Measurements from ENCODE around the gene MRPL45.
A peak's percentile ranks its signal among the peaks of the same experiment; 100 is the strongest.
"Not testable (repeated sequence)": the region's sequence is repeated elsewhere in the genome, so short reads cannot be mapped to it uniquely, and the experiment has no call there.

MRPL45 gene

GRCh38 chr17:38296834-38297517 is at the start of gene MRPL45:
Gene MRPL45, plus strand, starts transcription at chr17:38297168. Its CDS starts 16 bp downstream, at chr17:38297184.
- H4K20me1 ChIP-seq (ENCODE audit: low read depth, low read length); H3K79me2 ChIP-seq (ENCODE audit: insufficient read depth, low read length); H3K36me3 ChIP-seq (ENCODE audit: low read length); H3K9me2 ChIP-seq (replicated peaks; ENCODE audit: insufficient read depth, low read length); H3K27me3 ChIP-seq (ENCODE audit: low read length); H3K9me3 ChIP-seq (ENCODE audit: insufficient read depth, low read length); H3F3A ChIP-seq (ENCODE audit: insufficient read depth); H3K27ac ChIP-seq (ENCODE audit: low read depth, low read length): not testable (repeated sequence)
- peak within 1 kb of the TSS; percentile 32 for H2AFZ ChIP-seq (ENCODE audit: low read depth, low read length, severe bottlenecking)
- H3K4me3 ChIP-seq (ENCODE audit: insufficient read depth, low read length, poor library complexity, severe bottlenecking) = peak within 1 kb of the TSS; percentile 49
- peak within 1 kb of the TSS; percentile 41 for H3K9ac ChIP-seq (ENCODE audit: low read length)
- peak within 1 kb of the TSS; percentile 36 for H3K4me2 ChIP-seq (ENCODE audit: low read depth, low read length, poor library complexity, severe bottlenecking)

DNA sequence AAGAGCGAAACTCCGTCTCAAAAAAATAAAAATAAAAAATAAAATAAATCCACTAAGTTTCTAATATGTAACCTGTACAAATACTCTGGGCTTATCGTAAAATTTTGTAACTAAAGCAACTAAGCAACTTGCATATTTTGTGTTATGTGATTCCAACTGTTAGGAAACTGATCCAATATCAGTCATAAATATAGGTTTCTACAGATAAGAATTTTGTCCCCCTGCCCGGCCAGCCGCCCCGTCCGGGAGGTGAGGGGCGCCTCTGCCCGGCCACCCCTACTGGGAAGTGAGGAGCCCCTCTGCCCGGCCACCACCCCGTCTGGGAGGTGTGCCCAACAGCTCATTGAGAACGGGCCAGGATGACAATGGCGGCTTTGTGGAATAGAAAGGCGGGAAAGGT is 43.8 kb upstream of the MRPL45 start:
- not testable (repeated sequence) for H2AFZ ChIP-seq (ENCODE audit: low read depth, low read length, severe bottlenecking); H4K20me1 ChIP-seq (ENCODE audit: low read depth, low read length); H3K9me3 ChIP-seq (ENCODE audit: insufficient read depth, low read length); H3K9ac ChIP-seq (ENCODE audit: low read length); H3K36me3 ChIP-seq (ENCODE audit: low read length); H3K27ac ChIP-seq (ENCODE audit: low read depth, low read length); H3F3A ChIP-seq (ENCODE audit: insufficient read depth); H3K4me2 ChIP-seq (ENCODE audit: low read depth, low read length, poor library complexity, severe bottlenecking); H3K4me3 ChIP-seq (ENCODE audit: insufficient read depth, low read length, poor library complexity, severe bottlenecking); H3K9me2 ChIP-seq (replicated peaks; ENCODE audit: insufficient read depth, low read length); H3K27me3 ChIP-seq (ENCODE audit: low read length)
- H3K79me2 ChIP-seq (ENCODE audit: insufficient read depth, low read length) = peaks cover 36% of the 10 kb centered on the region

- not testable (repeated sequence) for H3F3A ChIP-seq (ENCODE audit: insufficient read depth); H3K9ac ChIP-seq (ENCODE audit: low read length); H3K4me2 ChIP-seq (ENCODE audit: low read depth, low read length, poor library complexity, severe bottlenecking); H3K36me3 ChIP-seq (ENCODE audit: low read length); H3K27me3 ChIP-seq (ENCODE audit: low read length); H4K20me1 ChIP-seq (ENCODE audit: low read depth, low read length); H3K4me3 ChIP-seq (ENCODE audit: insufficient read depth, low read length, poor library complexity, severe bottlenecking); H3K9me3 ChIP-seq (ENCODE audit: insufficient read depth, low read length); H3K9me2 ChIP-seq (replicated peaks; ENCODE audit: insufficient read depth, low read length); H2AFZ ChIP-seq (ENCODE audit: low read depth, low read length, severe bottlenecking); H3K27ac ChIP-seq (ENCODE audit: low read depth, low read length)
- peaks cover 36% of the 10 kb centered on the region for H3K79me2 ChIP-seq (ENCODE audit: insufficient read depth, low read length)
Observed at GRCh38 chr17:38254357-38254756, 42.6 kb upstream of the MRPL45 start.

DNA sequence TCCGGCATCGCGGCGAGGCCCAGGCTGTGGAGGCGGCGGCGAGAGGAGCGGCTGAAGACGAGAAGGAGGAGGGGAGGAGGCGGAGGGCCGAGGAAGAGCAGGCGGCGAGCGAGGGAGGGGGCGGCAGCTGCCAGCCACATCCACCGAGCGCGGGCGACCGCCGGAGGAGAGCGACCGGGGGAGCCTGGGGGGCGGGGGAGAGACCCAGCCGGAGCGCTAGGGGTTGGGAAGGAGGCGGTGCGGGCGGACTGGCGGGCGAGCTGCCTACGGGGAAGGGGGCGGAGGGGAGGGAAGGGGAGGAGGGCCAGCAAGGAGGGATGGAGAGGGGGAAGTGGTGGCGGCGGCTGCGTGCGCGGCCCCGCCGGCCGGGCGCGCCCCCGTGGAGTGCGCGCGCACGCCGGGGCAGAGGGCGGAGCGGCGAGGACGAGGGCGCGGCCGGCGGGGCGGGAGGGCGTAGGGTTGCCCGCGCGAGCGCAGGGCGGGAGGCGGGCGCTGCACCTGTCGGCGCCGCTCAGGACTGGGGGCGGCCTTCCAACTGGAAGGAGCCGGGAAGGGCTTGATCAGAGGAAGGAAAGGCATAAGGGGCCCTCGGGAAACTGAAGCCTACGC is 39.9 kb upstream of the MRPL45 start:
- H3K79me2 ChIP-seq (ENCODE audit: insufficient read depth, low read length) = peaks cover 27% of the 10 kb centered on the region
- not testable (repeated sequence) for H3F3A ChIP-seq (ENCODE audit: insufficient read depth); H3K36me3 ChIP-seq (ENCODE audit: low read length); H3K27ac ChIP-seq (ENCODE audit: low read depth, low read length); H3K9me3 ChIP-seq (ENCODE audit: insufficient read depth, low read length); H4K20me1 ChIP-seq (ENCODE audit: low read depth, low read length); H3K4me3 ChIP-seq (ENCODE audit: insufficient read depth, low read length, poor library complexity, severe bottlenecking); H3K9me2 ChIP-seq (replicated peaks; ENCODE audit: insufficient read depth, low read length); H3K27me3 ChIP-seq (ENCODE audit: low read length)
- H3K4me2 ChIP-seq (ENCODE audit: low read depth, low read length, poor library complexity, severe bottlenecking) = peak overlapping the region; percentile 45
- H2AFZ ChIP-seq (ENCODE audit: low read depth, low read length, severe bottlenecking) = peak overlapping the region; percentile 71
- peak overlapping the region; percentile 62 for H3K9ac ChIP-seq (ENCODE audit: low read length)

DNA sequence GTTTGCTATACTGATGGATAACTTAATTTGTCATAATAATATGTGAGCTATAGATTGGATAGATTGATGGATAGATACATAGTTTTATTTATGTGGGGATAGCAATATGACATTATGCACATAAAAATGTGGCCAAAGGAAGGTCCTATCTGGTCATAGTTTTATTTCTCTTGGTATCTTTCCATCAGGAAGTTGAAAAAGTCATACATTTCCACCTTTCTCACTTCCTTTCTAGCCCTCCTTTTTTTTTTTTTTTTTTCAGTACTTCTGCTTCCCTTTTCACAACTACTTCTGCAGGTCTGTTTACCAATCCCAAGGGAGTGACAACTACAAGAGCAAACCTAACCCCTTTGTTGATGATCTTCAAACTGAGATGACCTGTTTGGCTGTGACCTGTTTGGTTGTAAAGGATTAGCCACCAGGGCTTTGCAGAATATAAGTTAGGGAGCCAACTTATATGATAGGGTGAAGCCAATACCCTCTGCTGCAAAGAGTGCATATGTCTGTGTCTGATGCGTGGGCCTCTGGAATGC is 30.9 kb upstream of the MRPL45 start:
- H4K20me1 ChIP-seq (ENCODE audit: low read depth, low read length); H3K79me2 ChIP-seq (ENCODE audit: insufficient read depth, low read length); H3K27me3 ChIP-seq (ENCODE audit: low read length); H3K27ac ChIP-seq (ENCODE audit: low read depth, low read length); H3K9ac ChIP-seq (ENCODE audit: low read length); H3F3A ChIP-seq (ENCODE audit: insufficient read depth); H3K36me3 ChIP-seq (ENCODE audit: low read length); H2AFZ ChIP-seq (ENCODE audit: low read depth, low read length, severe bottlenecking); H3K9me2 ChIP-seq (replicated peaks; ENCODE audit: insufficient read depth, low read length); H3K4me2 ChIP-seq (ENCODE audit: low read depth, low read length, poor library complexity, severe bottlenecking); H3K9me3 ChIP-seq (ENCODE audit: insufficient read depth, low read length); H3K4me3 ChIP-seq (ENCODE audit: insufficient read depth, low read length, poor library complexity, severe bottlenecking): not testable (repeated sequence)

DNA sequence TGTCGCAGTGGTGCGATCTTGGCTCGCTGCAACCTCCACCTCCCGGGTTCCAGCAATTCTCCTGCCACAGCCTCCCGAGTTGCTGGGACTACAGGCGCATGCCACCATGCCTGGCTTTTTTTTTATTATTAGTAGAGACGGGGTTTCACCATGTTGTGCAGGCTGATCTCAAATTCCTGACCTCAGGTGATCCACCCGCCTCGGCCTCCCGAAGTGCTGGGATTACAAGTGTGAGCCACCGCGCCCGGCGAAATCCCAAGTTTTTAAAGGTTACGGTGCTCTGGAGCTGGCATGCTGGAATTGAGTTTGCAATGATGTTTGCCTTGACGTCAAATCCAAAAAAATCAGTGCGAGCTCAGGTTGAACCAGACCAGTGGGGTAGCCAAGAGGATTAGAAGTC is 30.4 kb upstream of the MRPL45 start:
- not testable (repeated sequence) for H3F3A ChIP-seq (ENCODE audit: insufficient read depth); H3K9me3 ChIP-seq (ENCODE audit: insufficient read depth, low read length); H3K36me3 ChIP-seq (ENCODE audit: low read length); H3K4me2 ChIP-seq (ENCODE audit: low read depth, low read length, poor library complexity, severe bottlenecking); H3K4me3 ChIP-seq (ENCODE audit: insufficient read depth, low read length, poor library complexity, severe bottlenecking); H2AFZ ChIP-seq (ENCODE audit: low read depth, low read length, severe bottlenecking); H3K27me3 ChIP-seq (ENCODE audit: low read length); H4K20me1 ChIP-seq (ENCODE audit: low read depth, low read length); H3K9me2 ChIP-seq (replicated peaks; ENCODE audit: insufficient read depth, low read length); H3K79me2 ChIP-seq (ENCODE audit: insufficient read depth, low read length); H3K9ac ChIP-seq (ENCODE audit: low read length); H3K27ac ChIP-seq (ENCODE audit: low read depth, low read length)

DNA sequence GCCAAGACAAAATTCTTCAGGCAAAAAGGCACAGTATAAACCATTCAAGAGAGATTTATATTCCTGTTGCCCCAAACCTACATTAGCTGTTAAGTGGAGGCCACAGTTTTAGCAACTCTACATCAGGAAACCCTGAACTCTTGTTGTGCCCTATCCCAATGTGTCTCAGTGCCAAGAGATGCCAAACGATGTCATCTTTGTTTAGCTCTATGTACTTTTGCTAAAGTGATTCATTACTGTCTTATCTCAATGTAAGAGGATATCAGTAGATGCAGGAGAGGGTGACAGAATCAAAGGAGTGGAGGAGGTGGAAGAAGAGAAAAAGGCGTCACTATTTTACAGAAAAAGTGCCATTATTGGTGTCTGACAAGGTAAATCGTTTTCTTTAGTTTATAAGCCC is 28.8 kb upstream of the MRPL45 start:
- not testable (repeated sequence) for H3K4me3 ChIP-seq (ENCODE audit: insufficient read depth, low read length, poor library complexity, severe bottlenecking); H3K36me3 ChIP-seq (ENCODE audit: low read length); H3F3A ChIP-seq (ENCODE audit: insufficient read depth); H3K4me2 ChIP-seq (ENCODE audit: low read depth, low read length, poor library complexity, severe bottlenecking); H3K79me2 ChIP-seq (ENCODE audit: insufficient read depth, low read length); H3K9me3 ChIP-seq (ENCODE audit: insufficient read depth, low read length); H3K9ac ChIP-seq (ENCODE audit: low read length); H3K27ac ChIP-seq (ENCODE audit: low read depth, low read length); H3K27me3 ChIP-seq (ENCODE audit: low read length); H4K20me1 ChIP-seq (ENCODE audit: low read depth, low read length); H2AFZ ChIP-seq (ENCODE audit: low read depth, low read length, severe bottlenecking); H3K9me2 ChIP-seq (replicated peaks; ENCODE audit: insufficient read depth, low read length)

DNA sequence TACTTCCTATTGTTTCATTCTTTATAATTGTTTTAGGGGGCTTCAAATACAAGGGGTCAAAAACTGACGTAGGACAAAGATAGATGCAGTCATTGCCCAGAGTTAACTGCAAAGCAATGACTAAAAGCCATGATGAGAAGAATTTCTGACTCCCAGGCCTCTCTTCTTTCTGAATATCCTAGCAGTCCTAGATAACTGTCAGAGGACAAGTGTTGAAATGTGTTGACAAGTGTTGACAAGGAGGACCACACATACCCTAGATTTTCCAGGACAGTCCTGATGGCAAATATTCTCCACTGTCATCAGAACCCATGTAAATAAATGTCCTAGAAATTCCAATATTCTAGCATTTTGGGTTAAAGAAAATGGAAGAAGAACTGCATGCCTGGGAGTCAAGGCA is 27.9 kb upstream of the MRPL45 start:
- H3K4me2 ChIP-seq (ENCODE audit: low read depth, low read length, poor library complexity, severe bottlenecking); H3K79me2 ChIP-seq (ENCODE audit: insufficient read depth, low read length); H2AFZ ChIP-seq (ENCODE audit: low read depth, low read length, severe bottlenecking); H3K9me3 ChIP-seq (ENCODE audit: insufficient read depth, low read length); H3K27me3 ChIP-seq (ENCODE audit: low read length); H3K36me3 ChIP-seq (ENCODE audit: low read length); H4K20me1 ChIP-seq (ENCODE audit: low read depth, low read length); H3K9ac ChIP-seq (ENCODE audit: low read length); H3K27ac ChIP-seq (ENCODE audit: low read depth, low read length); H3K4me3 ChIP-seq (ENCODE audit: insufficient read depth, low read length, poor library complexity, severe bottlenecking); H3K9me2 ChIP-seq (replicated peaks; ENCODE audit: insufficient read depth, low read length); H3F3A ChIP-seq (ENCODE audit: insufficient read depth): not testable (repeated sequence)
